ENCODE data around the gene SMOC2.
"Not testable (repeated sequence)": the region's sequence is repeated elsewhere in the genome, so short reads cannot be mapped to it uniquely, and the experiment has no call there.

SMOC2 gene

DNA sequence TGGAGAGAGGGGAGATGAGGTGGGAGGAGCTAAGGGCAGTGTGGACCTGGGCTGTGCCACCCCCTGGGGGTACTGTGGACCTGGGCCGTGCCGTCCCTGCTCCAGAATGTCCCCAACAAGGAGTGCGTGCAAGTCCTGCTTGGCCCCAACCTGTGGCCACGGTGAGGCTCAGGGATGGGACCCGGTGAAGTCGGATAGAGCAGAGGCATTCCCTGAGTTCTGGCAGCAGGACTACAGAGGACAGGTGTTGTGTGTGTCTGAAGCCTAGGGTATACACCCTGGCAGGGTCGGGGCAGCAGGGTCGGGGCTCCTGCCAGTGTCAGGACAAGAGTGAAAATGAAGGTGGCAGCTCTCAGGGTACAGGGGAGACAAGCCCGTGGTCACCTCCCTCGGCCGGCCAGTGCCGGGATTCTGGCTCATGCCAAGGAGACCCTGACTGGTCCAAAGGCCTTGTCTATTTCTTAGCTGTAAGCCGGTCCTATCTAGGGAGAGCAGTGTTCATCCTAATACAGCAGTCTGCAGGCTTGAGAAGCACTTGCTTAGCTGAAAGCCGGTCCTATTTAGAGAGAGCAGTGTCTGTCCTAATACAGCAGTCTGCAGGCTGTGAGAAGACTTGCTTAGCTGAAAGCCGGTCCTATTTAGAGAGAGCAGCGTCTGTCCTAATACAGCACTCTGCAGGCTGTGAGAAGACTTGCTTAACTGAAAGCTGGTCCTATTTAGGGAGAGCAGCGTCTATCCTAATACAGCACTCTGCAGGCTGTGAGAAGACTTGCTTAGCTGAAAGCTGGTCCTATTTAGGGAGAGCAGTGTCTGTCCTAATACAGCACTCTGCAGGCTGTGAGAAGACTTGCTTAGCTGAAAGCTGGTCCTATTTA, 95.9 kb downstream of the SMOC2 start:
- Mint-ChIP-seq H3K36me3 (ENCODE audit: low read depth) (no peaks in the 10 kb centered on the region), H3K4me3 (no peak overlapping the region), H3K4me1 (ENCODE audit: low read depth) (no peaks in the 10 kb centered on the region), H3K27me3 (peaks cover 21% of the 10 kb centered on the region), H3K9me3 (no peaks in the 10 kb centered on the region), H3K27ac (no peak overlapping the region)
- DNase-seq: no peak

DNA sequence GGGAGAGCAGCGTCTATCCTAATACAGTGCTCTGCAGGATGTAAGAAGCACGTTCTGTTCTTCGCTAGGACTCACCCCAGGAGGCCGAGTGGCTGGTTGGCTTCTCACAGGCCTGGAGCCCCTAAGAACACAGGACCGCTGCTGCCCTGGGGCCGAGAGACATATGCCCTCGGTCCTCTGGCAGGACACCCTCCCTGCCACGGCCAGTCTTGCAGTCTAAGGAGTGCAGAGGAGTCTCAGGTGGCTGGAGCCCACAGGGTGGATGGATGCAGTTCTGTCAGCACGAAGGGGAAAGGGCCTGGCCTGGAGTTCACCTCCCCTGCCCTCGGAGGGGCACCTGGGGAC, 96.5 kb downstream of the SMOC2 start:
- peaks cover 21% of the 10 kb centered on the region for H3K27me3 Mint-ChIP-seq
- no peak overlapping the region for H3K4me3 Mint-ChIP-seq
- H3K9me3 Mint-ChIP-seq: no peaks in the 10 kb centered on the region
- H3K36me3 Mint-ChIP-seq (ENCODE audit: low read depth): no peaks in the 10 kb centered on the region
- H3K27ac Mint-ChIP-seq: no peak overlapping the region
- H3K4me1 Mint-ChIP-seq (ENCODE audit: low read depth): no peaks in the 10 kb centered on the region
- DNase-seq: no peak

- not testable (repeated sequence) for H3K27ac Mint-ChIP-seq; DNase-seq; H3K9me3 Mint-ChIP-seq; H3K4me3 Mint-ChIP-seq; H3K4me1 Mint-ChIP-seq (ENCODE audit: low read depth); H3K36me3 Mint-ChIP-seq (ENCODE audit: low read depth)
- H3K27me3 Mint-ChIP-seq: peaks cover 21% of the 10 kb centered on the region
Observed at GRCh38 chr6:168538188-168538891, 97.4 kb downstream of the SMOC2 start.

DNA sequence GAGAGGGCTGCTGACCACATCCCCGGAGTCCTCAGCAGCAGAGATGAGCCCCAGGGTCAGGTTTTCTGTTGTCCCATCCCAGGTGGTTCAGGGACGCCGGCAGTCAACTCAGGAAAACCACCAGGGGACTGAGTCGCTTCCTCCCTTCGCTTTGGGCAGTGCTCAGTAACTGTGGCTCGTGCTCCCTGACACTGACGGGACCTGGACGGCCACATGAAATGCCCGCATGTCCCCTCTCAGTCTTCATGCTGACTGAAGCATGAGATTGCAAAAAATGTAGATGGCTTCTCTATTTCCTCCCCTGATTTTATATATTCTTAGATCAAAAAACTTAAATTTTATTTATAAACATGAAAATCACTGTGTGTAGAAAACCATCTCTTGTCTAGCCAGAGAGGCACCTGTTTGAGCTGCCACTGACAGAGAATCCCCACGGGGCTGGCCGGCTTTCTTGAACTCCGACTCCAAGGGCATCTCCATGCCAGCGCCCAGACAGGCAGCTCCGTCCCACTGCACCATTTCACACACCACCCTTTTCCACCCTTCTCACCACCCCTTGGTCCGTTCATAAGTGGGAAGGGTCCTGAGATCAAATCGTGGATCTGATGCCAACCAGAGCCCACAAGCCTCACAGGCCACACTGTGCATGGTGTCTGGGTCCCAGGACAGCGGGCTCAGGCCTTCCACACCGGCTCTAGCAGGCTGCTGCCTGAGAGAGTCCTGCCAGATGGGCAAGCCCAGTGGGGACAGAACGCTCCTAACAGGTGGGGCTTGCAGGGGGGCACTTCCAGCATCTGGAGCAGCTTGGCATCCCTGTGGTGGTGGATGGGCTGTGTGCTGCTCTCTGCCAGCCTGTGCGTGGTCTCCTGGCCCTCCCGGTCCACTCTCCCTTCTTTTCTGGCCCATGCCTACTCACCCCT, 98.2 kb downstream of the SMOC2 start:
- Mint-ChIP-seq H3K27ac (no peak overlapping the region), H3K4me1 (ENCODE audit: low read depth) (no peaks in the 10 kb centered on the region), H3K27me3 (peaks cover 21% of the 10 kb centered on the region), H3K36me3 (ENCODE audit: low read depth) (no peaks in the 10 kb centered on the region), H3K9me3 (no peaks in the 10 kb centered on the region), H3K4me3 (no peak overlapping the region)
- no peak for DNase-seq

DNA sequence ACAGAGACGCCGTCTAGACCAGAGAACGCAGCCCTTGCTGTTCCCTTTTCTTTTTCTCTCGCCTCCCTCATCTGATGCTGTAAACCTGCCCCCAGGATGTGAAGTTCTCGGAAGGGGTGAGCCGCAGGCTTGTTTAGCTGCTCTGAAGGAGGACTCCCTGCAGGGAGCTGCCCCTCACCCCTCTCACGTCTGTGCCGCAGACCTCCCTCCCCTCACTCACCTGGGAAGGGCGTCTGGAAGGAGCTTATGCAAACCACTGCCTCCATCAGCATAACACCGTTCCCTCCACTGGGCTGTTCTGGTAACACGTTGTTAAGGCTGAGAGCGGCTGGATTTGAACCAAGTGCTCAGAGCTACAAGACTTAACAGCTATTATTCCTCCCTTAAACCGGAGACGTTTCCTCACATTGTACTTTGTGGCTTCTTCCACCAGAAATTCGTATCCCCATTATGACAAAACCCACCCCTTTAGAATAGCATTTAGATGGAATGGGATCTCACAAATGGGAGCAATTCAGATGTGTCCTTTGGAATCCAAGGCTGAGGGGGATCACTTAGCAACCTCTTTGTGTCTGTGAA, 99.8 kb downstream of the SMOC2 start:
- H3K36me3 Mint-ChIP-seq (ENCODE audit: low read depth): no peaks in the 10 kb centered on the region
- H3K9me3 Mint-ChIP-seq: no peaks in the 10 kb centered on the region
- no peak overlapping the region for H3K4me3 Mint-ChIP-seq
- no peak for DNase-seq
- peaks cover 21% of the 10 kb centered on the region for H3K27me3 Mint-ChIP-seq
- no peak overlapping the region for H3K27ac Mint-ChIP-seq
- no peaks in the 10 kb centered on the region for H3K4me1 Mint-ChIP-seq (ENCODE audit: low read depth)

DNA sequence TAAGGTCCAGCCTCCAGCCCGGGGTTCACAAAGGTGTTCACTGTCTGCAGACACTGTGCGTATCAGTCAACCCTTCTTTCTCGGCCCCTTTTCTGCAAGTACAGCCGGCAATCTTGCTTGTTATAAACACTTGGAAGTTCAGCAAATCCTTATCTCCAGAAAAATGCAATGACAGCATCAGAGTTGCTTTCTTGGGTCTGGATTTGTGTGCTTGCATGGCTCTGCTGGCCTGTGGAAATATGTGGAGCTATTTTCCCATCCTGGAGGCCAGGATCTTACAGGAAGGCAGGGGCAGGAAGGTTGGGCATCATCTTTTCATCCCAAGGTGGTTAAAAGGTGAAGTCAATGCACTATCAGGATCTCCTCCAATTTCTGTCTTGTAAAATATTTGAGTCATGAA, 100.3 kb downstream of the SMOC2 start:
- Mint-ChIP-seq H3K4me1 (ENCODE audit: low read depth) (no peaks in the 10 kb centered on the region), H3K27ac (no peak overlapping the region), H3K4me3 (no peak overlapping the region), H3K36me3 (ENCODE audit: low read depth) (no peaks in the 10 kb centered on the region), H3K27me3 (peaks cover 21% of the 10 kb centered on the region), H3K9me3 (no peaks in the 10 kb centered on the region)
- DNase-seq: no peak

DNA sequence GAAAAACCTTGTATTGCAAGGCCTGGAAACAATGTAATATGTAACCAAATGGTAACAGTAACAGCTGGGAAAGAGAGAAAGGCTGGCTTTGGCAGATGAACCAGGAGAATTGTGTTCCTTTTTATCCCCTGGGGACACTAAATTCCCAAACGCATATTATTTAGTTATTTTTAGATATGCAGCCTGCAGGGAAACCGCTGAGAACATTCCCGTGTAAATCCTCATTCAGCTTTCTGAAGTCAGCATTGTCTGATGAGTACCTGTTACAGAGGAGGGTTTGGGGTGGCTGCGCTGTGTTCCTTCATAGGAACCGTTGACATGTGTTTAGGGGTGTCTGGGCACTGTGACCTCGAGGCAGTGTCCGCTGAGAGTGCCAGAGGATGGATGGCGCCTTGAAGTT, 101.3 kb downstream of the SMOC2 start:
- Mint-ChIP-seq H3K4me3 (no peak overlapping the region), H3K27ac (no peak overlapping the region), H3K4me1 (ENCODE audit: low read depth) (no peaks in the 10 kb centered on the region), H3K36me3 (ENCODE audit: low read depth) (no peaks in the 10 kb centered on the region), H3K9me3 (no peaks in the 10 kb centered on the region), H3K27me3 (peaks cover 21% of the 10 kb centered on the region)
- no peak for DNase-seq

GRCh38 chr6:168545428-168545827, 104.4 kb downstream of the SMOC2 start:
- H3K27ac Mint-ChIP-seq: no peak overlapping the region
- no peaks in the 10 kb centered on the region for H3K4me1 Mint-ChIP-seq (ENCODE audit: low read depth)
- H3K27me3 Mint-ChIP-seq: peaks cover 10% of the 10 kb centered on the region
- no peaks in the 10 kb centered on the region for H3K36me3 Mint-ChIP-seq (ENCODE audit: low read depth)
- no peak for DNase-seq
- no peak overlapping the region for H3K4me3 Mint-ChIP-seq
- no peaks in the 10 kb centered on the region for H3K9me3 Mint-ChIP-seq

- no peaks in the 10 kb centered on the region for H3K36me3 Mint-ChIP-seq (ENCODE audit: low read depth)
- DNase-seq: no peak
Observed at GRCh38 chr6:168546151-168546550, 105.2 kb downstream of the SMOC2 start.

GRCh38 chr6:168546730-168547129, 105.7 kb downstream of the SMOC2 start:
- no peaks in the 10 kb centered on the region for H3K9me3 Mint-ChIP-seq
- no peaks in the 10 kb centered on the region for H3K36me3 Mint-ChIP-seq (ENCODE audit: low read depth)
- no peaks in the 10 kb centered on the region for H3K27me3 Mint-ChIP-seq
- DNase-seq: no peak
- no peak overlapping the region for H3K4me3 Mint-ChIP-seq
- no peak overlapping the region for H3K27ac Mint-ChIP-seq
- no peaks in the 10 kb centered on the region for H3K4me1 Mint-ChIP-seq (ENCODE audit: low read depth)

More at GRCh38 chr6:168546151-168546550, 105.2 kb downstream of the SMOC2 start:
- no peak overlapping the region for H3K4me3 Mint-ChIP-seq
- no peaks in the 10 kb centered on the region for H3K4me1 Mint-ChIP-seq (ENCODE audit: low read depth)
- H3K9me3 Mint-ChIP-seq: no peaks in the 10 kb centered on the region
- no peak overlapping the region for H3K27ac Mint-ChIP-seq
- H3K27me3 Mint-ChIP-seq: peaks cover 3% of the 10 kb centered on the region

DNA sequence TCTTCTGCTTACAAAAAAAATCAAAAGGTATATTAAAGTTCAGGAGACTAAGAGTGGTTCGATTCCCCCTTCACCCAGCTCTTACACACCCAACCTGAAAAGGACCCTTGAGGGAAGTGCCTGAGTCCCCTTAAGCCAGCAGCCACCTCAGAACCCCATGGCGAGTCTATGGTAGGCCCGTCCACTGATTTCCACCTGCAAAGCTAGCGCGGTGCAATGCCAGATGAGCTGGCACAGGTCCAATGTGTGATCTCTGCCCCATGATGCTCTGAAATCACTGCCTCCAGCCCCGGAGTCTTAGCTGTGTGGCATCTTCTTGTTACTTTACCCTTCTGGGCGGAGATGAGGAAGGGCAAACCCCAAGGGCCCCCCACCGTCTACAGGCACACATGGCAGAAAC, 109.3 kb downstream of the SMOC2 start:
- H3K27ac Mint-ChIP-seq: no peak overlapping the region
- no peaks in the 10 kb centered on the region for H3K4me1 Mint-ChIP-seq (ENCODE audit: low read depth)
- no peak for DNase-seq
- H3K9me3 Mint-ChIP-seq: no peaks in the 10 kb centered on the region
- H3K4me3 Mint-ChIP-seq: no peak overlapping the region
- no peaks in the 10 kb centered on the region for H3K27me3 Mint-ChIP-seq
- H3K36me3 Mint-ChIP-seq (ENCODE audit: low read depth): no peaks in the 10 kb centered on the region

GRCh38 chr6:168554472-168554871, 113.5 kb downstream of the SMOC2 start:
- no peaks in the 10 kb centered on the region for H3K4me1 Mint-ChIP-seq (ENCODE audit: low read depth)
- H3K4me3 Mint-ChIP-seq: no peak overlapping the region
- no peaks in the 10 kb centered on the region for H3K9me3 Mint-ChIP-seq
- no peak for DNase-seq
- H3K27ac Mint-ChIP-seq: no peak overlapping the region
- H3K27me3 Mint-ChIP-seq: no peaks in the 10 kb centered on the region
- H3K36me3 Mint-ChIP-seq (ENCODE audit: low read depth): no peaks in the 10 kb centered on the region

DNA sequence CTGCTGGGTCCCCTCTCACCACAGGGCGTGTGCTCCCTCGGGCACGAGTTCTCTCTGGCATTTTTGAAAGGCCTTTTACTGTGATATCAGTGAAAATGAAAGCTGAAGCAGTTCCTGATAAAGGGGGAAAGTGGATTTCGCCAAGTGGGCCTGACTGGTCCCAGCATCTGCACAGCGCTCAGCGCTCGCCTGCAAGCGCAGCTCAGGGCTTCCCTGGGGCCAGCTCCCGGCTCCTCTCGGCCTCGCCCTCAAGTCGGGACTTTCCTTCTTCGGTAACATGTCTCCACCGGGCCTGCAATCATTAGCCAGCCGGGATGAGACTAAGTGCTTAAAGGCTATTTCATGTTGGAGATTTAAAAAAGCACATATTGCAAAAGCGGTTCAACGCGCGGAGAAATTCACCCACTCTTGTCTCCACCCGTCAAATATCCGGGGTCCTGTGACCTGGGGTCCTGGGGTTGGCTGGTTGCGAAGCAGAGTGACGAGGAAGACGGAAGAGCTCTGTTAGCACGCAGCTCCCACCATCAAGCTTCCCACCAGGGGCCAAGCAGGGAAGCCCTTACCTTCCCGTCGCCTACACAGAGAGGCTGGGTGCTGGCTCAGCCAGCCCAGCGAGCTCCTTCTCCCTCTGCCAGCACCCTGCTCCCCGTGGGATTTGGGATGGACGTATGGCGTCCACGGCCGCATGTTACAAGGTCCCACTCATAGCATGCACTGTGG, 114.1 kb downstream of the SMOC2 start:
- Mint-ChIP-seq H3K27me3 (no peaks in the 10 kb centered on the region), H3K4me3 (no peak overlapping the region), H3K36me3 (ENCODE audit: low read depth) (no peaks in the 10 kb centered on the region), H3K4me1 (ENCODE audit: low read depth) (no peaks in the 10 kb centered on the region), H3K9me3 (no peaks in the 10 kb centered on the region), H3K27ac (no peak overlapping the region)
- DNase-seq: no peak
